Fibroblast of the aortic adventitia (primary cell): ENCODE results near the gene HOXA11. TPM values are rescaled to one million over a fixed set of nuclear protein-coding genes. Genes with fewer than 3 reads are reported as not detected.

ENCODE experiments used
- DNase-seq: peaks from one replicate; pipeline ENCODE4 v3.0.0-alpha.2; 2010; ENCODE audit warnings: low read depth
- H3K4me3 ChIP-seq: 2 replicates; pipeline ENCODE4 v1.5.1; 2011; ENCODE audit warnings: low read depth, mild to moderate bottlenecking, control low read depth, low read length, moderate library complexity
- total RNA-seq: library from RNA; depleted of rRNA; stranded (reverse); fragments of >200 nt; gene quantifications from 2 replicates; pipeline ENCODE4 v1.2.3, GENCODE V29; 2012; ENCODE audit warnings: low replicate concordance
- TF ChIP-seq, protein P1 (sequence below): IDR thresholded peaks from 2 replicates; pipeline ENCODE4 v1.5.1; 2011; ENCODE audit warnings: mild to moderate bottlenecking, low read length, control low read depth, inconsistent platforms; ENCODE audit not compliant: insufficient read depth

Gene HOXA11
- total RNA-seq, 1 donor, result not detected

DNA sequence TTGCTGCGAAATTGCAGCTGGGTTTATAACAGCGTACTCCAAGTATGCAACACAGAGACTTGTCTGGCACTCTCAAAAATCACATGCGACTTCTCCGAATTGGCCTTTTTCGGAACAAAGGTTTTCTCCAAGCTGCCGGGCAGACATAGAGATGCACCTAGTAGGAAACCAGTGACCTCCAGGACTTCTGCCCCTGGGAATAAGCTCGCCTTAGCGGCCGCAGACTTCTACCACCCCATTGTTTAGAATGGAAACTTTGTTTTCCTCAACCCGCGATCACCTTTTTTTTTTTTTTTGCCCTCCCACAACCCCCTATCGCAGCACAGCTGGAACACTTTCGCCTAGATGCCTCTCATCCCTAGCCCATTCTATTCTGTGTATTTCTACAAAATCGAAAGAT lies 6.0 kb downstream of the HOXA11 start:
- TF ChIP-seq, protein P1, sequence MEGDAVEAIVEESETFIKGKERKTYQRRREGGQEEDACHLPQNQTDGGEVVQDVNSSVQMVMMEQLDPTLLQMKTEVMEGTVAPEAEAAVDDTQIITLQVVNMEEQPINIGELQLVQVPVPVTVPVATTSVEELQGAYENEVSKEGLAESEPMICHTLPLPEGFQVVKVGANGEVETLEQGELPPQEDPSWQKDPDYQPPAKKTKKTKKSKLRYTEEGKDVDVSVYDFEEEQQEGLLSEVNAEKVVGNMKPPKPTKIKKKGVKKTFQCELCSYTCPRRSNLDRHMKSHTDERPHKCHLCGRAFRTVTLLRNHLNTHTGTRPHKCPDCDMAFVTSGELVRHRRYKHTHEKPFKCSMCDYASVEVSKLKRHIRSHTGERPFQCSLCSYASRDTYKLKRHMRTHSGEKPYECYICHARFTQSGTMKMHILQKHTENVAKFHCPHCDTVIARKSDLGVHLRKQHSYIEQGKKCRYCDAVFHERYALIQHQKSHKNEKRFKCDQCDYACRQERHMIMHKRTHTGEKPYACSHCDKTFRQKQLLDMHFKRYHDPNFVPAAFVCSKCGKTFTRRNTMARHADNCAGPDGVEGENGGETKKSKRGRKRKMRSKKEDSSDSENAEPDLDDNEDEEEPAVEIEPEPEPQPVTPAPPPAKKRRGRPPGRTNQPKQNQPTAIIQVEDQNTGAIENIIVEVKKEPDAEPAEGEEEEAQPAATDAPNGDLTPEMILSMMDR, result no peak
- H3K4me3 ChIP-seq, result no peak overlapping the region
- no peak for DNase-seq

DNA sequence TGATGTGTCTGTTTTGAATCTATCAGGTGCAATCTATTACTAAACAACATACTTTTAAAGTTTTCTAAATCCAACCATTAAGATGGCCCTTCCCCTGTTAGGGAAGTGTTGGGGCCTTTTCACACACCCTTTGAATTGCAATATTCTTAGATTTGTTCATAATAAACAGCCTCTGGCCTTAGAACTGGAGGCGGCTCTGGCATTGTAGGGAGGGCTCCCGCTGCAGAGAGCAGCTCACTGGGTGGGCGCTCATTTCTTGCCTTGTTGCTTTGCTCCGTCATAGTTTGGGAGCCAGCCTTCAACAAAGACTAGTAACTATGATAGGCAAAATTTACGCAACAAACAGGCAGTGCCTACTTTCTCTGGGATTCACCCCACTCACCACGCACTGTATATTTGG lies 6.7 kb downstream of the HOXA11 start:
- DNase-seq, result no peak
- TF ChIP-seq, protein P1, result no peak
- H3K4me3 ChIP-seq, result no peak overlapping the region

DNA sequence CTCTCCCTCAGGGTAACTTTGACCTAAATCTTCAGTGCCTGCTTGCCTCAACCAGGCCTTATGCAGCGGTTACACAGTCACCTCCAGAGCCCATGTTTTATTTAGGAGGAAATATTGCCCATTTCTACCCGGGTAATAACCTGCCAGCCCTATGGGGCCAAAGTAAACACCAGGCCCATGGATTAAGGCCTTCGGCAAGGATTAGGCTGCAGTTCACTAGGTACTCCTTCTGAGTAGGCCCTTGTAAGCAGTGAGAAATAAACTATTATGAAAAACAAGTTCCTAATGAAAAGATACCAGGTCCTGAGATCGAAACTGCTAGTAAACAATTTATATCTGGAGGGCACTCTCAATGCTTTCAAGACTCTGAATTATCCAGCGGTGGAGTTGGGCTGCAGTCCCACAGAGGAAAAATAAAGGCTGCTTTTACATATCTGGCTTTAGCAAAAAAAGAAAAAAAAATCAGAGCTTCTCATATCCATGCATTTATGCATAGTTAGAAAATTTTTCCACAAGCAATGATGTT lies 7.2 kb downstream of the HOXA11 start:
- DNase-seq, result no peak
- no peak overlapping the region for H3K4me3 ChIP-seq
- TF ChIP-seq, protein P1, result no peak

DNA sequence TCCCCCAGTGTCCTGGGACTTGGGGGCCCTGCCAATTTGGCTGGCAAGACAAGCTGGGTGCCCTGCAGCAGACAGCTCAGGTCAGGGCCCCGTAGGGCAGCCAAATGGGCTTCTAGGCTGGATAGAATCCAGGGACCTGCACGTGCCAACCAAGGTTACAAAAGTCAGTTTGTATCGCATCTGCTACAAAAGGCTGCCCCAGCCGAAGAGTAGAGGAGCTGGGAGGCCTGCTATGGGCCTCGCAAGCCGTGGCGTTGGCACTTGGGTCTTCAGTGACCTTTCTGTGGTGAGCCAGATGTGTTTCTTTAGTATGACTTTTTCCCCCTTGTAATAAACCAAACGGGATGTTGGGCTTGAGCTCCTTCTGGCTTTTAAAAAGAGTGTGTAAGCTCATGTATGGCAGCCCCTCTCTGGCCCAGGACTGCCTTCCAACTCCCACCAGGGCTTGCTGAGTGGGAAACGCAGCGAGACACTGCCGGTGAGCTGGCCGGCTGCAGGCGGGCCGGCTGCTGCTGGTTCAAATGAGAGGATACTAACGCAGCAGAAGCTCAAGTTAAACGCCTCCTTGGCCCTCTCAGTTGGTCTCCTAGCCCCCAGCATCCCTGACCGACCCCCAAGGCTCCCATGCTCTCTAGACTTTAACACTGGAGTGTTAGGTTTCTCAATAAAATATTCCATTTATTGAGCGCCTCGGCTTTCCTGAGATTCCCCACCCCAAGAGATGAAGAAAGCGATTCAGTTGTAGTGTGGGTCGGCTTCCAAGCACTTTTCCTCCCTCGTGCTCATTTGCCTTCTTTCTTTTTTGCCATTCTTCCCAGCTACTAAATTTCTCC lies 7.9 kb downstream of the HOXA11 start:
- TF ChIP-seq, protein P1, result no peak

DNA sequence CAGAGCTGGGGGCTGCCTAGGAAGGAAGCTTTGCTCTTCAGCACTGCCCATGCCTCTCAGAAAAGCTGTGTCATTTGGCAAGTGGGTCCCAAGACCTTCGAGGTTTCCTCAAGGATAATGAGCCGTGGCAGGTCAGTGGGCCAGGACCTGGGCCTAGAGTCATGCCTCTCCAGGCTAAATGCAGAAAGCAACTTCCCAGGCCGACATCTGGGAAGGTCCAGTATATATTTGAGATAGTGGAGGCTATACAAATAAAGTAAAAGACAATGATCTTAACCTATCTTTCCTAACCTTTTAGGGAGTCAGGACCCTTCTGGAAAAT lies 8.5 kb downstream of the HOXA11 start:
- H3K4me3 ChIP-seq, result no peak overlapping the region
- no peak for DNase-seq
- TF ChIP-seq, protein P1, result no peak

More for the DNA sequence above, 7.9 kb downstream of the HOXA11 start:
- H3K4me3 ChIP-seq, result no peak overlapping the region
- no peak for DNase-seq

DNA sequence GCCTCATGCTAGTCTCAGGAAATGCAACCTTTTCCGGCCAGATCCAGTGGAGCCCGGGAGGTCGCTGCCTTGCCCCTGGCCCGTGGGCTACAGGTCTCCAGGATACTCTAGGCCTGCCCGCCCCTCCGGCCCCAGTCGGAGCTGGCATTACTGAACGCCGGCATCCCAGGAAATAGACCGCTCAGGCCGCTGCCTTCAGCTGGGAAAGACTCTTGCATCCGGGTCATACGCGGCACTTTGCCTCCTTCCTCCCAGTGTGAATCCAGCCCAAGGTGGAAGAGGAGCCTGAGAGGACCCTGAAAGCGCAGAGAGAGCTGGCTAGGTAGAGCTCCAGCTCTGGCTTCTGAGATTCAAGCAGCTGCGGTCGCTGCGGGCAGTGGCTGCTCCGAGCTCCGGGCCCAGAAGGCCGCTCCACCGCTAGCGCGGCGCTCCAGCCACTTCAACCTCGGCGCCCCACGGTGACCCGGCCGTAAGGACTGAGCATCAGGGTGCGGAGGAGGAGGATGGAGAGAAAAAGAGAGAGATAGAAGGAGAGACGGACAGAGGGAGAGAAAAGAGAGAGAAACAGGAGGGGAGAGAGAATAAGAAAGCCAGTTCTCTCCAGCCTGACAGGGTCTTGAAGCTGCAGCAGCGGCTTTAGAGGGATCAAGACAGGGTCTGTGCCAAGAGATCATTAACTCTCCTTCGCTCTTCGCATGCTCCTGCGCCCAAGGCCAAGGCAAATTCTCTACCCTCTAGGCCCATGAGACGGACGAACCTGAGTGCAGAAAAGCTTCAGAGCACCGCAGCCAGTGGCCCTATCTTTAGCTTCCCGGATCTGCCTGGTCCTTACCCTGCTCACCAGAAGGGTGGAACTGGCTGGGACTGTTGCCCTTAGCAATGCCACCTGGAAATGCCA lies 9.2 kb downstream of the HOXA11 start:
- TF ChIP-seq, protein P1, result no peak
- no peak for DNase-seq
- H3K4me3 ChIP-seq, result no peak overlapping the region
